ENCODE measurements around the gene DSC3. TPM values are rescaled to one million over a fixed set of nuclear protein-coding genes. Genes with fewer than 3 reads are reported as not detected.
"Not testable (repeated sequence)": the region's sequence is repeated elsewhere in the genome, so short reads cannot be mapped to it uniquely, and the experiment has no call there.

Gene DSC3
- polyA plus RNA-seq, 4 donors = 2.0 to 3.8 (median 2.7) TPM

DNA sequence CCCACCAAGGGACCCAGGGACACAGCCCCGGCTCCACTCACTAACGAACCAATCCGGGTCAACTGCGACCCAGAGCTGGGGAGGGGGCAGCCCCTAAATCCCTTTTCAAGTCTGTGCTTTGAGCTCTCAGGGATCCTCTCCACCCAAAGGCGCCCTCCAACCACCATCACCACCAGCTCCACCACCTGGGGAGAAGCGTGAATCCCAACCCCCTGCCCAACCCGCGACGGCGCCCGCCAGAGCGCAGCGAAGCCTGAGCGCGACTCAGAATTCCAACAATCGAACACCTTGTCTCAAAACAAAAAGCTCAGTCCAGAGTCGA is 497 bp downstream of the DSC3 start:
- peak in 1 of 4 donors; percentile 32 for DNase-seq (ENCODE audit: low read depth in 4 of 4, low spot score in 3 of 4)

DNA sequence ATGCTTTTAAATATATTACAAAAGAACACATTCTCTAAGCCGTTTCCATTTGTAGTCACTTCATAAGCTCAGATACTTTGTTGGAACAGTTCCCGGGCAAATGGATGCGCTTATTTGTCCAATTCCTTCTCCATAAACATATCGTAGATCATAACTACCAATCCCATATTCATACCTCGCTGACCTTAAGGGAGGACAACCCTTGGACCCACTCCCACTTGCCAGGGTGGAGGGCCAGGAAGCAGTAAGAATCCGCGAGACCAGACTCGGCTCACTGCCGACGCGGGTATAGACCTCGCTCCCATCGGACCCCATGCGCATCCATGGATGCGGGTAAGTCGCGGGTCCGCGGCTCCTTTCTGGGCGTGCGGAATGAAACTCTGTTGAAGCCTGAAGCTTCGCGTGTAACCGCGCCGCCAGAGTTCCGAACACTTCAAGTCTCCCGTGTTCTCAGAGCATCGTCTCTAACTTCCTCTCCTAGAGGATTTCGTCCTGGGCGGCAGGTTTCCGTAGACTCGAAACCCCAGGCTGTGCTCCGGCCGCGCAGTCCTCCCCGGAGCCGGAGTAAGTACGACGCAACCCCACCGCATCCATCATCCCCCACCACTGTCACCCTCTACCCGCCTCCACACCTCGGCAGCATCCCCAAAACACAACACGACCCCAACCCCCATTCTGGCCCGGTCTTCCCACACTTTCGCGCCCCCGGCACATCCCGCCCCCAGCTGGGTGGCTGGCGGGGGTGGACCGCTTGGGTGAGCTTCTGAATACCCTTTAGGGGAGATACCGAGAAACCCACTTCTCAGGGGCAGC is 1.1 kb downstream of the DSC3 start:
- peak in 1 of 4 donors; percentile 59 for DNase-seq (ENCODE audit: low read depth in 4 of 4, low spot score in 3 of 4)

GRCh38 chr18:31040686-31041270 is 1.8 kb downstream of the DSC3 start:
- peak in 1 of 4 donors; percentile 38 for DNase-seq (ENCODE audit: low read depth in 4 of 4, low spot score in 3 of 4)

DNA sequence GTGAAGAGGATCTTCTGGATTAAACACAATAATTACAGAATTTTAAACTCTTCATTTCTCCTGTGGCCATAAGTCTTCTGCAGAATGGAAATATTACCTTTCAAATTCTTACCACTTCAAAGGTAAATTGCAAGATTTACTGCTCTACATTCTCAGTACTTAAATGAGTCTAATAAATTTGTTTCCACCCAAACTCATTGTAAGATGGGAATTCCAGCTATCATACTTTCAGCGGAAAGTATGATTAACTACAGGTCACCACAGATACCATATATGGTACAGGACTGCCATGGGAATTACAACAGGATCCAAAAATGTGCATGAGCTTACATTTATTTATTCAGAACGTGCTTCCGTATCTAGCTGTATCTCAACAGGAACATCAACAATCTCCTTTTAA is 3.1 kb downstream of the DSC3 start:
- no peak for DNase-seq (ENCODE audit: low read depth in 4 of 4, low spot score in 3 of 4)

GRCh38 chr18:31037686-31038085 is 4.9 kb downstream of the DSC3 start:
- DNase-seq (ENCODE audit: low read depth in 4 of 4, low spot score in 3 of 4) = not testable (repeated sequence)

- DNase-seq (ENCODE audit: low read depth in 4 of 4, low spot score in 3 of 4) = no peak
Measured at GRCh38 chr18:31034541-31034940, 8.0 kb downstream of the DSC3 start.

- DNase-seq (ENCODE audit: low read depth in 4 of 4, low spot score in 3 of 4) = no peak
Measured at GRCh38 chr18:31030574-31031278, 11.8 kb downstream of the DSC3 start.

- DNase-seq (ENCODE audit: low read depth in 4 of 4, low spot score in 3 of 4) = no peak
Measured at GRCh38 chr18:31015715-31016434, 26.7 kb downstream of the DSC3 start.

DNA sequence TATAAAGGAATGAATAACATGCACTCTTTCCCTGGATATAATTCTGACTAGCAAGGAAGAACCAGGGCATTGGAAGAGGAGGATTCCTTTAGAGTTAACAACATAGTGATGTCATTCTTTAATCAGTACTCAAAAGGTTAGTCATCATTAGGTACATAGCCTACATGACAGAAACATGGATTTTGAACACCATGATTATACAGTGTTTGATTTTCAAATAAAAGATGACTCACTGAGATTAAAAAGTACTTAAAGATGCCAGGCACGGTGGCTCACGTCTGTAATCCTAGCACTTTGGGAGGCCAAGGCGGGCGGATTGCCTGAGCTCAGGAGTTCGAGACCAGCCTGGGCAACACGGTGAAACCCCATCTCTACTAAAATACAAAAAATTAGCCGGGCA is 31.1 kb downstream of the DSC3 start:
- DNase-seq (ENCODE audit: low read depth in 4 of 4, low spot score in 3 of 4) = not testable (repeated sequence)

GRCh38 chr18:31010601-31011000 is 31.9 kb downstream of the DSC3 start:
- no peak for DNase-seq (ENCODE audit: low read depth in 4 of 4, low spot score in 3 of 4)

DNA sequence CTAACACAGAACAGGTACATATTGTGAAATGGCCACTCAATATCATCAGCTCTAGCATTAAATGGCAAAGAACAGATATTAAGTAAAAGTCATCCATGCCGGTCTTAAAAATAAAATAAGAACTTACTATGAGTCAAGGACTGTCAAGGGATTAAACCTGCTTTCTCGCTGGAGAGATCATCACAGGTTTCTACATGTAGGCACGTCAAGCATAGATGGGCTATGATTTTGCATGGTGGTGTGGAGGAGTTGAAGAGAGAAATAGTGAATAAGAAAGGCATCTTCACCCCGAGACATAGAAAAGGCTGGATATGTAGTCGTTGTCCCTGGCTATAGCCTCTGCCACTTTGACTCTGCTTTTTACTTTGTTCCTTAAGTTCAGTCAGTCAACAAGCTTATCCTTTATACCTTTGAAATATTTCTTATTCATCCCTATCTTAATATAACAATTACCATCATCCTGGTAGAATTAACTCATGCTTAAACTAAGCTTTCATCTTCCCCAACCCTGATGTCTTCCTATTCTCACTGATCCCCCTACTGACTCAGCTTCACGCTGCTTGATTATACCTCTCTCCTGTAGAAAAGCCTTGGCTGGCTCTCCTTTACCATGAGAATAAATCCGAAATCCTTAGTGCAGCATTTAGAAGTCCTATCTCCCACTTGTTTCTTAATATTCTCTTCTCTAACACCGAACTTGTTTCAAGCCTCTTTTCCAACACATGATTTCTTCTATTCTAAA is 42.5 kb downstream of the DSC3 start:
- DNase-seq (ENCODE audit: low read depth in 4 of 4, low spot score in 3 of 4) = no peak

GRCh38 chr18:30999186-30999585 is 43.4 kb downstream of the DSC3 start:
- DNase-seq (ENCODE audit: low read depth in 4 of 4, low spot score in 3 of 4) = no peak

- DNase-seq (ENCODE audit: low read depth in 4 of 4, low spot score in 3 of 4) = no peak
Measured at GRCh38 chr18:30997223-30997622, 45.3 kb downstream of the DSC3 start.

DNA sequence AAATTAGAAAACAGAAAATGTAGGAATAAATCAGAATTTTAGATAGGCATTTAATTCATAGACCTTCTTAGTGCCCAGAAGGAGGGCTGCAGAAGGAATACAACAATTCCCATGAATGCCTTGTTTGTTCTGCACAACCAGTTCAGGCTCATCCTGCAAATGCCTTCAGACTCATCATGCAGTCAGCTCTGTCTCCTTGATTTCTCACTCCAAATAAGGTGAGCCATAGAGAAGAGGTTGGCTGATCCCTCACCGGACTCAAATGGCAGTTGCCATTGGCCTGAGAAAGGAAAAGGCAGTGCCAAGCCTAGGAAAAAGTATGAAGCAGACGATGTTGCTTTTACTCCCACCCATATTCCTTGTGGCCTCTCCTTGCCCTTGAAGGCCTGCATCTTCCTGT is 50.3 kb downstream of the DSC3 start:
- no peak for DNase-seq (ENCODE audit: low read depth in 4 of 4, low spot score in 3 of 4)

- no peak for DNase-seq (ENCODE audit: low read depth in 4 of 4, low spot score in 3 of 4)
Measured at GRCh38 chr18:30991397-30991796, 51.1 kb downstream of the DSC3 start.

DNA sequence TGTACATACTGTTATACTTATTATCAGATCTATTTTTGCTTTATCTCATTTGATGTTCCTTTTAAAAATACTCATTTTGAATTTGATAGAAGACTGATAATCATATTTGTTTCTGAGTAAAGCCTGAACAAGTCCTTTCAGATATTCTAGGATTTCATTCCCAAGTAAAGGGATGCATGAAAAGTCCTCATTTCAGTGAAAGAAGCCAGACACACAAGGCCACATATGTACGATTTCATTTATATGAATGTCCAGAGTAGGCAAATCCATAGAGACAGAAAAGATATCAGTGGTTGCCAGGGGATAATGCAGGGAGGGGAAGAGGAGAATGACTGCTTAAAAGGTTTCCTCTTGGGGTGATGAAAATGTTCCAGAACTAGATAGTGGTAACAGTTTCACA is 53.4 kb downstream of the DSC3 start:
- no peak for DNase-seq (ENCODE audit: low read depth in 4 of 4, low spot score in 3 of 4)

DNA sequence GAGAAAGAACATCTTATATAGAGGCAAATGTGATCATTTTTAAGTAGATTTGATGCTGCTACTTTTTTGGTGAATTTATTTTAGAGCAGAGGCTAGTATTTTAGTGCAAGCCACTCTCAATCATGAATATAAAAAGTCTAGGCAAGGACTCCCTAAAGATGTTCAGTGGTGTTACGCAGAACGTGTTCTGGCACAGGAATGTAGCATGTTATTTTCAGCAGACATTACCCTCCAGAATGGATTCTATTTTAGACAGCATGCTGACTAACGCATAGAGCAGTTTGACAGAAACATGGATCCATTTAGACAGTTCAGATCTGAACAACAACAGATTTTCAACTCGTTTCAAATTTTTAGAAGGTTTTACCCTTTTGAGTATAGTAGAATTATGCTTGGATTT is 54.1 kb downstream of the DSC3 start:
- no peak for DNase-seq (ENCODE audit: low read depth in 4 of 4, low spot score in 3 of 4)

GRCh38 chr18:30987467-30988241 is 54.9 kb downstream of the DSC3 start:
- no peak for DNase-seq (ENCODE audit: low read depth in 4 of 4, low spot score in 3 of 4)

DNA sequence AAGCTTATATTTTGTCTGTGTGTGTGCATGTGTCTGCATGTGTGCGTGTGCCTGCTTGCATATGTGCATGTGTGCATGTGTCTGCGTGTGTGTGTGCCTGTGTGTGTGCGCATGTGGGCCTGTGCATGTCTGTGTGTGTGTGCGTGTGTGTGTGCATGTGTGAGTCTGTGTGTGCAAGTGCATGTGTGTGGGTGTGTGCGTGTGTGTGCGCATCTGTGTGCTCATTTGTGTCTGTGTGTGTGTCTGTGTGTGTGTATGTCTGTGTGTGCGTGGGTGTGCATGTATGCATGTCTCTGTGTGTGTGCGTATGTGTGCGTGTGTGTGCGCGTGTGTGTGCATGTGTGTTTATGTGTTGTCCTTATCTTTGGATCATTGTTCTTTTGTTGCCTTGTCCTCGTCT is 56.8 kb downstream of the DSC3 start:
- DNase-seq (ENCODE audit: low read depth in 4 of 4, low spot score in 3 of 4) = no peak

Data from right renal pelvis (tissue), 4 donors.